GM21529 (cell line): ENCODE measurements around the gene PRM1.
"Not testable (repeated sequence)": the region's sequence is repeated elsewhere in the genome, so short reads cannot be mapped to it uniquely, and the experiment has no call there.

Experiments
- ATAC-seq: cut with Tn5 transposase; IDR thresholded peaks from one replicate; pipeline ENCODE4 v1.9.1; 2021; ENCODE audit not compliant: unreplicated experiment

PRM1 gene

GRCh38 chr16:11314309-11314894, 33.3 kb upstream of the PRM1 start:
- no peak for ATAC-seq

- no peak for ATAC-seq
Observed at GRCh38 chr16:11313493-11314308, 32.6 kb upstream of the PRM1 start.

GRCh38 chr16:11312718-11313492, 31.8 kb upstream of the PRM1 start:
- ATAC-seq = no peak

- ATAC-seq = peak; percentile 42
Observed at GRCh38 chr16:11310997-11311561, 29.9 kb upstream of the PRM1 start.

GRCh38 chr16:11310634-11310977, 29.5 kb upstream of the PRM1 start:
- ATAC-seq = no peak

- peak; percentile 39 for ATAC-seq
Observed at GRCh38 chr16:11309895-11310633, 28.9 kb upstream of the PRM1 start.

- ATAC-seq = peak; percentile 31
Observed at GRCh38 chr16:11308493-11309283, 27.6 kb upstream of the PRM1 start.

DNA sequence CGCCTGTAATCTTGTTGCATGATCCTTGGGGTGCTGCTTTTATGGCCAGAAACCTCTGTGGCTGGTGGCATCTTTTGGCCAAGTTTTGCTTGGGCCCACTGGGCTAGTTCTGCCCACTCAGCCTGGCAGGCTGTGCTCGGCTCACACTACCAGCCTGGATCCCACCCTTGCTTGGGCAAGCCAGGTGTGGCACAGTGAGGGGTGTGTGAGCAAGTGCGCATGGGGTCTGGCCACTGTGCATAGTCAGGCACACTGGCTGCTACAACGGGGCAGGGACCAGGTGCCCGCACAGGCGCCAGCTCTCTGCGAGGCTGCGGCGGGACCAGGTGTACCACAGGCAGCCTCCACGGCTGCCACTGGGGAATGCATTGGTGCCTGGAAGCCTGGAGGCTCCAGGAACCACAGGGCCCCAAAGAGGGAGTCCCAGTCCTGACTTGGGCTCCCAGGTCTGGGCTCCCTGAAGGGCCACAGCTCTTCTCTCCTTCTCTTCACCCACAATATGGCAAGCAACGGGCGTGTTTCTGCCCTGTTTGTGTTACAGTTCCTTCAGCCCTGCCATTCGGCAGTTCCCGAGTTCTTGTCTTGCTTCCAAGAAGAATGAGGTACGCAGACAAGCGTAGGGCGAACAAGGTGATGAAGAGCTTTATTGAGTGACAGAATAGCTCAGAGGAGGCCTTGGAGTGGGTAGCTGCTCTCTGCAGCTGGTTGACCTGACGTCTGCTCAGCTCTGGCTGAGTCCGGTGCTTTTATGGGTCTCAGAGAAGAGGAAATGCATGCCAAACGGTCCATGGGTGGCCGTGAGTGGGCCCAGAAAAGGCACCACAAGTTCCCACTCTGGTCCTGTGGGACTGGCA, 26.7 kb upstream of the PRM1 start:
- no peak for ATAC-seq

- ATAC-seq = no peak
Observed at GRCh38 chr16:11306997-11307638, 26.0 kb upstream of the PRM1 start.

GRCh38 chr16:11306381-11306780, 25.3 kb upstream of the PRM1 start:
- no peak for ATAC-seq

- ATAC-seq = no peak
Observed at GRCh38 chr16:11303405-11304138, 22.4 kb upstream of the PRM1 start.

DNA sequence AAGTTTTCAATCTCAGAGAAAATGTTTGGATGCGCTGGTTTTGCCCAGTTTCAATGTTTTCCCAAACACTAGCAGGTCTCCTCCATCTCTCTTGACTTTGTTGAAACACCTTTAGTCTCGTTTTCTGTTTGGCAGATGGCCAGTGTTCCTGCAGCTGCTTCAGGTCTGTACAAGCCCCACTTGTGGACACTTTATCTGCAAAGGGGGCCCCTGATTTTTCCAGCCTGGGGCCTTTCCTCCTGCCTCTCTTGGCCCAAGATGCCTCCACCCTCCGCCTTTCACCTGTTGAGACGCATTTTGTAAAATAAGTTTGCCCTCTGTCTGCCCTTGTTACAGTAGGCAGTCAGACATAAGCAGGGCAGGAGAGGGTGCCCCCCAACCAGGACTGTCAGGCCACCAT, 21.8 kb upstream of the PRM1 start:
- no peak for ATAC-seq

- no peak for ATAC-seq
Observed at GRCh38 chr16:11301645-11302501, 20.7 kb upstream of the PRM1 start.

- ATAC-seq = no peak
Observed at GRCh38 chr16:11300560-11300892, 19.4 kb upstream of the PRM1 start.

GRCh38 chr16:11299865-11300559, 18.9 kb upstream of the PRM1 start:
- no peak for ATAC-seq

DNA sequence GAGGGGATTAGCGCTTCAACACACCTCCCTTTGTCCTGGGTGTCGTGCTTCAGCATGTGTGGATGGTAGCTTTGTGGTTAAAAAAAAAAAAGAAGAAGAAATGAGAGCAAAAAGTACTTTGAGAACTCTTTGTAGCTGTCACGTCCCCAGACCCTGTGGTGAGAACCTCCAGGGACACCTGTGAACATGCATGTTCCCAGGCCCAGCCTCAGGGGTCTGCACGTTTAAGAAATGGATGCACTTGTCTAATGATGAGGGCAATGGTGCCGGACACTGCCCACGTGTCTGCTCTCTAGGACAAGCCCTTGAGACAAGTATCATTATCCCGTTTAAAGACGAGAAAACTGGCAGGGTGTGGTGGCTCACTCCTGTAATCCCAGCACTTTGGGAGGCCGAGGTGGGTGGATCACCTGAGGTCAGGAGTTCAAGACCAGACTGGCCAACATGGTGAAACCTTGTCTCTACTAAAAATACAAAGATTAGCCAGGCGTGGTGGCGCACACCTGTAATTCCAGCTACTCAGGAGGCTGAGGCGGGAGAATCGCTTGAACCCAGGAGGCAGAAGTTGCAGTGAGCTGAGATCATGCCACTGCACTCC, 17.9 kb upstream of the PRM1 start:
- not testable (repeated sequence) for ATAC-seq
